Loucy (cell line): Measurements from ENCODE around the gene GTPBP4.

Source experiments
- H2AFZ ChIP-seq: fragments of 200-600 bp; sonication (generic); 2 replicates; pipeline ENCODE4 v1.6.0; 2016; ENCODE audit warnings: antibody characterized with exemption, mild to moderate bottlenecking, low read length, moderate library complexity
- H3F3A ChIP-seq: fragments of 200-600 bp; 2 replicates; pipeline ENCODE4 v1.6.0; 2016; ENCODE audit warnings: antibody characterized with exemption, low read depth, mild to moderate bottlenecking
- H3K27me3 ChIP-seq: fragments of 200-600 bp; sonication (generic); 2 replicates; pipeline ENCODE4 v1.6.1; 2014; ENCODE audit warnings: low read length, mild to moderate bottlenecking; ENCODE audit not compliant: insufficient read depth, poor library complexity, severe bottlenecking
- H3K36me3 ChIP-seq: fragments of 200-600 bp; sonication (generic); 2 replicates; pipeline ENCODE4 v1.6.1; 2016; ENCODE audit warnings: low read length; ENCODE audit not compliant: insufficient read depth
- H3K4me1 ChIP-seq: fragments of 200-600 bp; sonication (generic); 2 replicates; pipeline ENCODE4 v1.5.1; 2014; ENCODE audit warnings: low read length, mild to moderate bottlenecking; ENCODE audit not compliant: insufficient read depth, poor library complexity, severe bottlenecking
- H3K4me2 ChIP-seq: fragments of 200-600 bp; sonication (generic); 2 replicates; pipeline ENCODE4 v1.6.0; 2014; ENCODE audit warnings: antibody characterized with exemption, low read length, low read depth, mild to moderate bottlenecking; ENCODE audit not compliant: poor library complexity, severe bottlenecking
- H3K4me3 ChIP-seq: fragments of 200-600 bp; sonication (generic); 2 replicates; pipeline ENCODE4 v1.5.1; 2014; ENCODE audit warnings: low read length, mild to moderate bottlenecking, mixed read lengths; ENCODE audit not compliant: poor library complexity, severe bottlenecking
- H3K79me2 ChIP-seq: fragments of 200-600 bp; sonication (generic); 2 replicates; pipeline ENCODE4 v1.6.1; 2014; ENCODE audit warnings: low read length; ENCODE audit not compliant: insufficient read depth
- H3K9ac ChIP-seq: fragments of 200-600 bp; sonication (generic); 2 replicates; pipeline ENCODE4 v1.6.0; 2014; ENCODE audit warnings: mild to moderate bottlenecking, low read depth, low read length, moderate library complexity; ENCODE audit not compliant: poor library complexity, severe bottlenecking
- H3K9me2 ChIP-seq: fragments of 200-600 bp; sonication (generic); replicated peaks from 2 replicates; pipeline ENCODE4 v1.6.1; 2016; ENCODE audit warnings: low read depth, low read length, mixed read lengths
- H3K9me3 ChIP-seq: fragments of 200-600 bp; sonication (generic); 2 replicates; pipeline ENCODE4 v1.6.1; 2014; ENCODE audit warnings: mild to moderate bottlenecking, antibody characterized with exemption, low read length, low read depth; ENCODE audit not compliant: insufficient read depth
- H4K20me1 ChIP-seq: fragments of 200-600 bp; sonication (generic); 2 replicates; pipeline ENCODE4 v1.6.0; 2014; ENCODE audit warnings: antibody characterized with exemption, low read length, mild to moderate bottlenecking; ENCODE audit not compliant: insufficient read depth, poor library complexity, severe bottlenecking
- EZH2phosphoT487 ChIP-seq: fragments of 200-600 bp; IDR thresholded peaks from 2 replicates; pipeline ENCODE4 v1.6.1; 2018; ENCODE audit warnings: antibody characterized with exemption, mild to moderate bottlenecking, moderate library complexity, borderline replicate concordance
- TF ChIP-seq, protein P1 (sequence below): fragments of 200-600 bp; sonication (generic); conservative IDR thresholded peaks from 2 replicates; pipeline ENCODE4 v1.5.1; 2014; ENCODE audit warnings: mild to moderate bottlenecking, antibody characterized with exemption, low read length

The GTPBP4 gene

GRCh38 chr10:1054684-1055083 lies 66.5 kb downstream of the GTPBP4 start:
- H3K36me3 ChIP-seq = no peaks in the 10 kb centered on the region

DNA sequence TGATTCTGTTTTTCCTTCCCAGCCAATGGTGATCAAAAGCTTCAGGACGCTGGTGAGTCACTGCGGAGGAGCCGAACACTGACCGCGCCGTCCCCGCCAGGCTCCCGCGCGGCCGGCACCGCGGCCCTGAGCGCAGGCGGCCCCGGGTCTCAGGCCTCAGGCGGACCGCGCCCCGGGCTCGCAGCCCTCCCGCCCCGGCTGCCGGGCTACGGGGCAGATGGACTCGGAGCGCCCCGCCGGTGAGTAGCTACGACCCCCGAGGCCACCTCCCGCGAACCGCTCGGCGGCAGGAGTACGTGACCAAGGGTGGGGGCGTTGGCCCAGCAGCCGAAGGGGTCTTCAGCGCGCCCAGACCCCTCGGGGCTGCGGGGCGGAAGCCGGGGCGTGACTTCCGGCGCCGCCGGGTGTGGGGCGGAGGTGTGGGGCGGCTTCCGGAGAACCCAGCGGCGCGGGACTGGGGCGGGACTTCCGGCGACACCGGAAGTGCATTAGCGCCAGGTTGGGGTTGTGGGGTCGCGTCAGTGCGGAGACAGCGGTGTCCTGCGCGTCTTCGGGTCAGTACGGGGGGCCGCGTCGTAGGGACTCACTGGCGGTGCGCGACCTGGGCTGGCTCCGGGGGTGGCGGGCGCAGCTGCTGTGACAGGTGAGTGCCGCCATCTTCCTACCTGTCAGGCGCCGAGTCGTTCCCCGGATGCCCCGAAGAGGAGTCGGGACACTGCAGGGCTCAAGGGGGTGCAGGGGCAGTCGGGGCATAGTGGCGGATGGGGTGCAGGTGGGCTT lies 68.3 kb downstream of the GTPBP4 start, which contains the start of gene WDR37:
TSS of gene WDR37 (plus strand) at position 60 of the 780 bp plus-strand sequence. CDS start 15,771 bp downstream, outside the sequence.
- no peaks in the 10 kb centered on the region; the same call in 1 of the 2 replicates for H3F3A ChIP-seq
- peak within 1 kb of the TSS; percentile 98 for H3K4me2 ChIP-seq
- peaks cover 68% of the 10 kb centered on the region for H3K4me1 ChIP-seq
- H3K9me3 ChIP-seq = no peaks in the 10 kb centered on the region
- H3K27me3 ChIP-seq = no peaks in the 10 kb centered on the region
- peaks cover 52% of the 10 kb centered on the region for H4K20me1 ChIP-seq
- peak within 1 kb of the TSS; percentile 98 for H3K4me3 ChIP-seq
- H3K36me3 ChIP-seq = no peaks in the 10 kb centered on the region
- H3K79me2 ChIP-seq = peaks cover 100% of the 10 kb centered on the region
- peak within 1 kb of the TSS; percentile 85 for H2AFZ ChIP-seq
- TF ChIP-seq EZH2phosphoT487 = no peak
- TF ChIP-seq, protein P1, sequence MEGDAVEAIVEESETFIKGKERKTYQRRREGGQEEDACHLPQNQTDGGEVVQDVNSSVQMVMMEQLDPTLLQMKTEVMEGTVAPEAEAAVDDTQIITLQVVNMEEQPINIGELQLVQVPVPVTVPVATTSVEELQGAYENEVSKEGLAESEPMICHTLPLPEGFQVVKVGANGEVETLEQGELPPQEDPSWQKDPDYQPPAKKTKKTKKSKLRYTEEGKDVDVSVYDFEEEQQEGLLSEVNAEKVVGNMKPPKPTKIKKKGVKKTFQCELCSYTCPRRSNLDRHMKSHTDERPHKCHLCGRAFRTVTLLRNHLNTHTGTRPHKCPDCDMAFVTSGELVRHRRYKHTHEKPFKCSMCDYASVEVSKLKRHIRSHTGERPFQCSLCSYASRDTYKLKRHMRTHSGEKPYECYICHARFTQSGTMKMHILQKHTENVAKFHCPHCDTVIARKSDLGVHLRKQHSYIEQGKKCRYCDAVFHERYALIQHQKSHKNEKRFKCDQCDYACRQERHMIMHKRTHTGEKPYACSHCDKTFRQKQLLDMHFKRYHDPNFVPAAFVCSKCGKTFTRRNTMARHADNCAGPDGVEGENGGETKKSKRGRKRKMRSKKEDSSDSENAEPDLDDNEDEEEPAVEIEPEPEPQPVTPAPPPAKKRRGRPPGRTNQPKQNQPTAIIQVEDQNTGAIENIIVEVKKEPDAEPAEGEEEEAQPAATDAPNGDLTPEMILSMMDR = no peak
- H3K9ac ChIP-seq = peak within 1 kb of the TSS; percentile 83
- H3K9me2 ChIP-seq = no peaks in the 10 kb centered on the region

More at GRCh38 chr10:1054684-1055083, 66.5 kb downstream of the GTPBP4 start:
- Histone ChIP-seq H2AFZ (no peak overlapping the region), H3K4me2 (peak overlapping the region; percentile 84), H3K9me3 (no peaks in the 10 kb centered on the region), H3K27me3 (no peaks in the 10 kb centered on the region), H3K9ac (peak overlapping the region; percentile 83), H3K4me3 (peak overlapping the region; percentile 98), H3K4me1 (peaks cover 68% of the 10 kb centered on the region), H3K9me2 (no peaks in the 10 kb centered on the region), H3F3A (no peaks in the 10 kb centered on the region), H4K20me1 (peaks cover 59% of the 10 kb centered on the region), H3K79me2 (peaks cover 99% of the 10 kb centered on the region)
- TF ChIP-seq, protein P1 = no peak
- TF ChIP-seq EZH2phosphoT487 = no peak

GRCh38 chr10:1057106-1057657 lies 68.9 kb downstream of the GTPBP4 start:
- peaks cover 70% of the 10 kb centered on the region for H3K4me1 ChIP-seq
- peaks cover 100% of the 10 kb centered on the region for H3K79me2 ChIP-seq
- peak overlapping the region; percentile 98 for H3K4me2 ChIP-seq
- TF ChIP-seq, protein P1 = no peak
- TF ChIP-seq EZH2phosphoT487 = no peak
- peaks cover 6% of the 10 kb centered on the region; the same call in 1 of the 2 replicates for H3F3A ChIP-seq
- no peaks in the 10 kb centered on the region for H3K9me2 ChIP-seq
- H3K4me3 ChIP-seq = peak overlapping the region; percentile 98
- peaks cover 57% of the 10 kb centered on the region for H4K20me1 ChIP-seq
- H3K9ac ChIP-seq = peak overlapping the region; percentile 83
- no peaks in the 10 kb centered on the region for H3K27me3 ChIP-seq
- peak overlapping the region; percentile 85 for H2AFZ ChIP-seq
- no peaks in the 10 kb centered on the region for H3K36me3 ChIP-seq
- H3K9me3 ChIP-seq = no peaks in the 10 kb centered on the region
